A673 (cell line): ENCODE measurements around the gene C9orf50. TPM values are rescaled to one million over a fixed set of nuclear protein-coding genes. Genes with fewer than 3 reads are reported as not detected.

Source experiments
- BruUV-seq: library from RNA; stranded (reverse); fragments of 400-500 nt; replicated peaks from 2 replicates; lab custom pipeline; 2021; lab: Mats Ljungman, UMichigan
- CTCF ChIA-PET: fragments of 300-600 bp; sonication (Branson Sonifier 250); formaldehyde crosslinking; loops from one replicate; lab custom pipeline; 2022; ENCODE audit warnings: antibody characterized with exemption; lab: Charles Lee
- POLR2A ChIA-PET: fragments of 300-600 bp; sonication (Branson Sonifier 250); formaldehyde crosslinking; loops from one replicate; lab custom pipeline; 2022; ENCODE audit warnings: antibody characterized with exemption; ENCODE audit not compliant: low non-redundant PET; lab: Charles Lee
- DNase-seq: peaks from one replicate; pipeline ENCODE4 v3.0.0-alpha.2; 2015; ENCODE audit warnings: low spot score
- H3K27ac ChIP-seq: fragments of 200-600 bp; sonication (generic); 2 replicates; pipeline ENCODE4 v1.5.1; 2016; ENCODE audit warnings: mixed run types, low read depth, mild to moderate bottlenecking, mixed read lengths, antibody characterized with exemption, low read length; ENCODE audit not compliant: poor library complexity, severe bottlenecking
- H3K27me3 ChIP-seq: fragments of 200-600 bp; sonication (generic); replicated peaks from 2 replicates; pipeline ENCODE4 v1.6.1; 2017; ENCODE audit warnings: mixed run types, low read depth, mild to moderate bottlenecking, mixed read lengths, antibody characterized with exemption, low read length; ENCODE audit not compliant: insufficient read depth, poor library complexity
- H3K36me3 ChIP-seq: fragments of 200-600 bp; sonication (generic); 2 replicates; pipeline ENCODE4 v1.6.1; 2016; ENCODE audit warnings: mixed run types, mild to moderate bottlenecking, mixed read lengths, antibody characterized with exemption, low read length; ENCODE audit not compliant: insufficient read depth, poor library complexity, severe bottlenecking
- H3K4me1 ChIP-seq: fragments of 200-600 bp; sonication (generic); 2 replicates; pipeline ENCODE4 v1.6.1; 2017; ENCODE audit warnings: mixed run types, mild to moderate bottlenecking, mixed read lengths, antibody characterized with exemption, low read length; ENCODE audit not compliant: insufficient read depth, poor library complexity, severe bottlenecking
- H3K4me3 ChIP-seq: fragments of 200-600 bp; sonication (generic); 2 replicates; pipeline ENCODE4 v1.5.1; 2016; ENCODE audit warnings: low read depth, mixed run types, mild to moderate bottlenecking, mixed read lengths, low read length; ENCODE audit not compliant: poor library complexity, severe bottlenecking
- H3K9me3 ChIP-seq: fragments of 200-600 bp; sonication (generic); 2 replicates; pipeline ENCODE4 v1.6.1; 2016; ENCODE audit warnings: mixed run types, low read depth, mild to moderate bottlenecking, mixed read lengths, antibody characterized with exemption, low read length; ENCODE audit not compliant: poor library complexity, severe bottlenecking
- CTCF ChIP-seq: fragments of 300-800, 200-600 bp; sonication (generic); conservative IDR thresholded peaks from 2 replicates; pipeline ENCODE4 v1.5.1; 2017; ENCODE audit warnings: low read depth, mild to moderate bottlenecking, antibody characterized with exemption, low read length, moderate library complexity, mixed read lengths
- EZH2 ChIP-seq: fragments of 200-600 bp; sonication (generic); IDR thresholded peaks from 2 replicates; pipeline ENCODE4 v1.6.1; 2017; ENCODE audit warnings: borderline replicate concordance, low read depth, mild to moderate bottlenecking, mixed read lengths, antibody characterized with exemption, low read length; ENCODE audit not compliant: poor library complexity, severe bottlenecking
- intact Hi-C: fragments of 100-400 bp; cut with micrococcal nuclease; formaldehyde crosslinking; loops from one replicate; pipeline ENCODE4 v1.10.0; 2022; ENCODE audit not compliant: unreplicated experiment
- total RNA-seq: library from RNA; stranded (reverse); gene quantifications from 2 replicates; pipeline ENCODE4 v1.2.3, GENCODE V29; 2021

Gene C9orf50
- total RNA-seq, 1 experiment from 2014 or later, result not detected

GRCh38 chr9:129572517-129572916 is 48.4 kb downstream of the C9orf50 start:
- BruUV-seq, result no TSS peak
- Histone ChIP-seq H3K4me3 (no peak overlapping the region), H3K36me3 (no peaks in the 10 kb centered on the region), H3K9me3 (no peaks in the 10 kb centered on the region), H3K27me3 (no peaks in the 10 kb centered on the region), H3K27ac (no peak overlapping the region), H3K4me1 (peaks cover 32% of the 10 kb centered on the region)
- CTCF ChIA-PET, result no interaction called here
- intact Hi-C loops, result no loop called here
- POLR2A ChIA-PET, result no interaction called here
- no peak for DNase-seq
- no peak for TF ChIP-seq EZH2
- no peak for TF ChIP-seq CTCF

GRCh38 chr9:129572052-129572425 is 48.9 kb downstream of the C9orf50 start:
- POLR2A ChIA-PET, result no interaction called here
- TF ChIP-seq EZH2 (no peak), CTCF (no peak)
- intact Hi-C loops, result no loop called here
- Histone ChIP-seq H3K4me1 (peaks cover 35% of the 10 kb centered on the region), H3K4me3 (no peak overlapping the region), H3K36me3 (no peaks in the 10 kb centered on the region), H3K27me3 (no peaks in the 10 kb centered on the region), H3K9me3 (no peaks in the 10 kb centered on the region), H3K27ac (no peak overlapping the region)
- CTCF ChIA-PET, result no interaction called here
- no peak for DNase-seq
- no TSS peak for BruUV-seq

- intact Hi-C loops, result no loop called here
- POLR2A ChIA-PET, result no interaction called here
Measured at GRCh38 chr9:129571298-129572051, 49.4 kb downstream of the C9orf50 start.

More at GRCh38 chr9:129571298-129572051, 49.4 kb downstream of the C9orf50 start:
- TF ChIP-seq CTCF (no peak), EZH2 (no peak)
- Histone ChIP-seq H3K4me1 (peaks cover 35% of the 10 kb centered on the region), H3K27me3 (no peaks in the 10 kb centered on the region), H3K4me3 (no peak overlapping the region), H3K36me3 (no peaks in the 10 kb centered on the region), H3K9me3 (no peaks in the 10 kb centered on the region), H3K27ac (peak overlapping the region; percentile 79)
- DNase-seq, result no peak
- no TSS peak for BruUV-seq
- CTCF ChIA-PET, result no interaction called here
